ENCODE measurements around the gene CYP2W1. TPM values are rescaled to one million over a fixed set of nuclear protein-coding genes. Genes with fewer than 3 reads are reported as not detected.

CYP2W1 gene
- polyA plus RNA-seq, 1 donor (not counting 4 experiments of a cell fraction or from before 2014, with no cell fraction given) = 0.05 TPM

- Histone ChIP-seq H3K79me2 (ENCODE audit: control insufficient read depth, insufficient read depth, low read length) (peaks cover 59% of the 10 kb centered on the region), H3K4me3 (ENCODE audit: control insufficient read depth in 2 of 3, extremely low read depth in 1 of 3, insufficient read depth in 2 of 3, low read depth in 1 of 3, low read length in 3 of 3) (no peak overlapping the region), H3K4me2 (ENCODE audit: control insufficient read depth, extremely low read depth, insufficient read depth, low read depth, low read length) (no peak overlapping the region), H3K9me3 (ENCODE audit: control insufficient read depth, low read depth, low read length) (no peaks in the 10 kb centered on the region), H2AFZ (ENCODE audit: control insufficient read depth, low read length) (no peak overlapping the region), H4K20me1 (ENCODE audit: control insufficient read depth, extremely low read depth, insufficient read depth, low read length) (peaks cover 11% of the 10 kb centered on the region), H3K9me1 (ENCODE audit: control insufficient read depth, extremely low read depth, insufficient read depth, low read length) (no peaks in the 10 kb centered on the region), H3K27ac (ENCODE audit: control insufficient read depth, insufficient read depth, low read length) (no peak overlapping the region), H3K27me3 (ENCODE audit: control insufficient read depth, extremely low read depth, insufficient read depth, low read length) (no peaks in the 10 kb centered on the region), H3K4me1 (ENCODE audit: control insufficient read depth, extremely low read depth, insufficient read depth, low read length) (peaks cover 13% of the 10 kb centered on the region), H3K9ac (ENCODE audit: control insufficient read depth, extremely low read depth, insufficient read depth, low read length) (no peak overlapping the region), H3K36me3 (ENCODE audit: control insufficient read depth in 2 of 2, extremely low read depth in 1 of 2, insufficient read depth in 2 of 2, low read length in 2 of 2) (peaks cover 2 to 12% of the 10 kb centered on the region in 2 experiments)
- DNase-seq (ENCODE audit: low read depth, low spot score) (no peak), FAIRE-seq (no peak)
- dilution Hi-C loops (cut with MboI; ENCODE audit: extremely low pct_ligation_motif_present, low sequenced_read_pairs) = no loop called here
- no peak for TF ChIP-seq EZH2 (IDR thresholded peaks at IDR 0.05; ENCODE audit: low read length)
- TF ChIP-seq CTCF (optimal IDR thresholded peaks at IDR 0.05 in 1 of 3, IDR thresholded peaks at IDR 0.05 in 1 of 3, conservative IDR thresholded peaks at IDR 0.05 in 1 of 3; ENCODE audit: extremely low read depth in 1 of 3, insufficient read depth in 2 of 3, low read length in 3 of 3) = no peak
These were observed 41.4 kb downstream of the CYP2W1 start for GRCh38 chr7:1024331-1024841.

- H2AFZ ChIP-seq (ENCODE audit: control insufficient read depth, low read length) = no peak overlapping the region
- FAIRE-seq (no peak), DNase-seq (ENCODE audit: low read depth, low spot score) (no peak)
- no peak overlapping the region for H3K27ac ChIP-seq (ENCODE audit: control insufficient read depth, insufficient read depth, low read length)
- dilution Hi-C loops (cut with MboI; ENCODE audit: extremely low pct_ligation_motif_present, low sequenced_read_pairs) = no loop called here
- no peak for TF ChIP-seq EZH2 (IDR thresholded peaks at IDR 0.05; ENCODE audit: low read length)
- TF ChIP-seq CTCF (optimal IDR thresholded peaks at IDR 0.05 in 1 of 3, IDR thresholded peaks at IDR 0.05 in 1 of 3, conservative IDR thresholded peaks at IDR 0.05 in 1 of 3; ENCODE audit: extremely low read depth in 1 of 3, insufficient read depth in 2 of 3, low read length in 3 of 3) = no peak
- peaks cover 2 to 12% of the 10 kb centered on the region in 2 experiments for H3K36me3 ChIP-seq (ENCODE audit: control insufficient read depth in 2 of 2, extremely low read depth in 1 of 2, insufficient read depth in 2 of 2, low read length in 2 of 2)
- peaks cover 59% of the 10 kb centered on the region for H3K79me2 ChIP-seq (ENCODE audit: control insufficient read depth, insufficient read depth, low read length)
- no peak overlapping the region for H3K4me2 ChIP-seq (ENCODE audit: control insufficient read depth, extremely low read depth, insufficient read depth, low read depth, low read length)
- H3K9ac ChIP-seq (ENCODE audit: control insufficient read depth, extremely low read depth, insufficient read depth, low read length) = no peak overlapping the region
- H3K9me3 ChIP-seq (ENCODE audit: control insufficient read depth, low read depth, low read length) = no peaks in the 10 kb centered on the region
- H4K20me1 ChIP-seq (ENCODE audit: control insufficient read depth, extremely low read depth, insufficient read depth, low read length) = peaks cover 11% of the 10 kb centered on the region
- H3K4me1 ChIP-seq (ENCODE audit: control insufficient read depth, extremely low read depth, insufficient read depth, low read length) = peaks cover 13% of the 10 kb centered on the region
- H3K4me3 ChIP-seq (ENCODE audit: control insufficient read depth in 2 of 3, extremely low read depth in 1 of 3, insufficient read depth in 2 of 3, low read depth in 1 of 3, low read length in 3 of 3) = no peak overlapping the region
- H3K9me1 ChIP-seq (ENCODE audit: control insufficient read depth, extremely low read depth, insufficient read depth, low read length) = no peaks in the 10 kb centered on the region
- H3K27me3 ChIP-seq (ENCODE audit: control insufficient read depth, extremely low read depth, insufficient read depth, low read length) = no peaks in the 10 kb centered on the region
These were observed 42.1 kb downstream of the CYP2W1 start for GRCh38 chr7:1024876-1025742.
